ENCODE data around the gene CERT1.

Gene CERT1

DNA sequence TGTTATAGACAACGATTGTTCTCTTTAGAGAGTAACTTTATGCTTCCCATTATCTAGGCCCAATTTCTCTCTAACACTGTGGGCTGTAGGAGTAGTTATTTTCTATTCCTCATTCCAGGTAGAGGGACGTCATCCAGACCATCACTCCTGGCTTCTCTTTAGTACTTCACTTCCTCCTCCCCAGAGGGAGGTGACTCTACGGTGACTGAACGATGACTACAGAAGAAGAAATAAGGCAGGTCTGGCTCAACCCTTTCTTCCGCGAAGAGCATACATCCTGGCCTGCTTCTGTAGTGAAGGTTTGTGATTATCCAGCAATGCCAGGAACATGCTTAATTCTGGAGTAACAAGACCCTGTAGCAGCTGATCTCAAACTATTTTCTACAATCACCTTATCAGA lies 123.6 kb downstream of the CERT1 start:
- FAIRE-seq, result no peak

DNA sequence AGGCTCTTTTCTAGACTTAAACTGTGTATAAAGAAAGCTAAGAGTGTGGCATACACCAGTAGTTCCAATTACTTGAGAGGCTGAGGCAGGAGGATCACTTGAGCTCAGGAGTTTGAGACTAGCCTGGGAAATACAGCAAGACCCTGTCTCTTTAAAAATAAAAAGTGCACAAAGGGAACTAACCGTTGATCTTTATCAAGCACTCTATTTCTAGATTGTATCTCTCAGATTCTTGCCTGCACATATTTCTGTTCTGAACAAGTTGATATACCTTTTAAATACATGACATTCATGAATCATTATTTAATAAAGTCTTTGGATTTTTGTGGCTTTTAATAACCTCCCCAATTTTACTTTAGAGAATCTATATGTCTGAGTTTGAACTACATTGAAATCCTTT lies 127.2 kb downstream of the CERT1 start:
- no peak for FAIRE-seq

DNA sequence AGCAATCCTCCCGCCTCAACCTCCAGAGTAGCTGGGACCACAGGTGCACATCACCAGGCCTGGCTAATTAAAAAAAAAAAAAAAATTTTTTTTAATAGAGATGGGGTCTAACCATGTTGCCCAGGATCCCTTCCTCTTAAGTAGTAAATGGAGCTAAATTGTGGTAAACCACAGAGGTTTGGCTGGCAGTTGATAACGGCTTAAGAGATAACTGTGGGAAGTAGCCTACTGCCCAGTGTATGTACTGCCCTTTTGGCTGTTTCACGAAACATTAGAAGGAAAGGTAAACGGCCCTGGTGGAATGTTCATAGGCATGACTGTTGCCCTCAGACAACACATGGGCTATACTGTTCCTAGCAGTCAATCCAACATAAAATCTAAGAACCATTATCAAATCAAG lies 130.0 kb downstream of the CERT1 start:
- no peak for FAIRE-seq

DNA sequence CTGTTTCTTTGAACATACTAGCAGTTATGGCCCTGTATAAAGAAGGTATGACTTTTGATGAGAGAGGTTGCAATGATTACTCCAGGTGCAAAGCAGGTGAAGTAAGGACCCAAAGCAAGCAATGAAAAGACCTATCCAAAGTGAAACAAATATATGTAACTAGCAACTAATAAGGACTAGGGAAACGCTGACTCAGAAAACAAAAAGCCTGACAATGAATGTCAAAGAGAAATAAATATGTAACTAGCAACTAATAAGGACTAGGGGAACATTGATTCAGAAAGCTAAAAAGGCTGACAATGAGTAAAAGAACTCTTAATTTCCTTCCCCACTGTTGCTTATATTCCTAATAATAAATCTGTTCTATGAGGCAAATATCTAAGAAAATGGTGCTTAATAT lies 131.3 kb downstream of the CERT1 start:
- FAIRE-seq, result no peak

DNA sequence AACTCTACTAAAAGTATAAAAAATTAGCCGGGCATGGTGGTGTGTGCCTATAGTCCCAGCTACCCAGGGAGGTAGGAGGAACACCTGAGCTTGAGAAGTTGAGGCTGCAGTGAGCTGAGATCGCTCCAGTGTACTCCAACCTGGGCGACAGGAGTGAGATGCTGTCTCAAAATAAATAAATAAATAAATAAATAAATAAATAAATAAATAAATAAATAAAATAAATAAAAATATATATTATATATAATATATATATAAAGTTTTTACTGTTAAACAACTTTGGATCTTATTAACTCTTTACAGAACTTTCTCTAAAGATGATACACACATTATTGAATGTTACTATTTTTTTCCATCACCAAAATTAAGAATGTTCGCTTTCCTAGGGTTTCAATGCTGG lies 136.0 kb downstream of the CERT1 start:
- no peak for FAIRE-seq

DNA sequence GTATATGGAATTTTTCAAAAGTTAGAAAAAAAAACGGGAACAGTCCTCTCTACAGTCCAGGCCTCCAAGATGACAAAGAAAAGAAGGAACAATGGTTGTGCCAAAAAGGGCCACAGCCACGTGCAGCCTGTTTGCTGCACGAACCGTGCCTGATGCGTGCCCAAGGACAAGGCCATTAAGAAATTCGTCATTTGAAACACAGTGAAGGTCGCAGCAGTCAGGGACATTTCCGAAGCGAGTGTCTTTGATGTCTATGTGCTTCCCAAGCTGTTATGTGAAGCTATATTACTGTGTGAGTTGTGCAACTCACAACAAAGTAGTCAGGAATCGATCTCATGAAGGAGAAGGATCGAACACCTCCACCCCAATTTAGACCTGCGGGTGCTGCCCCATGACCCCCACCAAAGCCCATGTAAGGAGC lies 137.0 kb downstream of the CERT1 start:
- FAIRE-seq, result no peak

DNA sequence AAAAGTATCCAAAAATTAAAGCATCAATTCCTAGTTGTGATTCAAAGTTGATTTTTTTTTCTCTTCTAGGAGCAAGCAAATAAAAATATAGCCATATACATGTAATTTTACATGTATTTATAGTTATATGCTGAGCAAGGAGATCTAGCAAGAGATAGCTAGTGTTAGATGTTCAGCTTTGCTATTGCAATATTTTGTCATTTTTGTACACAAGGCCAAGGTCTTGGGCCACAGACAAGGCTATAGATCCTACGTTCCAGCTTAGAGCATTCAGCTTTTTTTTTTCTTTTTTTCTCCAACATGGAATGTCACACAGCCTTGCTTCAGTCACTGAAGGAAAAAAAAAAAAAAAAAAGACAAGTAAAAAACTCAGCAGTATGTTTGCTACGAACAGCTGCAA lies 137.6 kb downstream of the CERT1 start:
- FAIRE-seq, result no peak

DNA sequence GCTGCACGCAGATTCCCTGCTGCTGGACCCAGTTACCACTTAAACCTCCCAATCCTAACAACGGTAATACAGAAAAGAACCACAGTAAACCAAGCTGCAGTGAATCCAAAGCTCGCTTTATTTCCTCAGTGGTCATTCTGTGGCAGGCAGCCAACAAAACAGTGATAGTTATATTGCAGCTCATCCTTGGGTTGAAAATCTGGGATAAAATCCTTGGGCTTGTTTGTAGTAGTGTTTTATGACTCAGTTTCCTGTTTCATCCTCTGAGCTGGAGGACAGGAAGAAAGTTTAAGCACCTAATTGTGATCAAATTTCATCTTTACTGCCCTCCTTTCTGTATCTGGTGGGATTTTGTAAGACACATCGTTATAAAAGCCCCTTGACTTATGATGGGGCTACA lies 143.0 kb downstream of the CERT1 start:
- FAIRE-seq, result no peak

DNA sequence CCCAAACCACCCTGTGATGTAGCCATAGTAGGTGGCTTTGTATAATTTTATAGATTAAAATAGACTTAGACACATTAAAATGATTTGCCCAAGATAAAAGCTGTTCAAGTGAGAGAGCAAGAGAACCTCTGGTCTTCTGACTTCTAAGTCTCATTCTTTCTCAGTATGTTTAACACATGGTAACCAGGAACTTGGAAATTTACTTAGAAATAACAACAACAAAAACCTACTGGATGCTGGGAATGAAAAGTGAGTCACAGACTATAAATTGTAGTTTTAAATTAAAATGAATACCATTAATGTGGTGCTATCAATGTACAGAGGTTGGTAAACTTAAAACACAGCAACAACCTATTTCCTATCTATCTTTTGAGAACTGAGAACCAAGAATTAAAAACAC lies 144.0 kb downstream of the CERT1 start:
- no peak for FAIRE-seq

DNA sequence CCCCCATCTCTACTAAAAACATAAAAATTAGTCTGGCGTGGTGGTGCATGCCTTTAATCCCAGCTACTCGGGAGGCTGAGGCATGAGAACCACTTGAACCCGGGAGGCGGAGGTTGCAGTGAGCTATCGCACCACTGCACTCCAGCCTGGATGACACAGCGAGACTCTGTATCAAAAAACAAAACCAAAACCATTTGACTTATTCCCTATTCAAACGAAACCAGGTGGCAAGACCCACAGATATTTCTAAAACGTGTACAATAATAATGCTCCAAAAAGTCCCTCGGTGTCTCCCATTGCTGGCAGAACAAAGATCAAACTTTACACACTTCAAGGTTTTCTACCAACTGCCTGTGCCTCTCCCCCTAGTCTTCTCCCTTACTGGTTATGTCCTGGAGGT lies 144.6 kb downstream of the CERT1 start:
- no peak for FAIRE-seq

DNA sequence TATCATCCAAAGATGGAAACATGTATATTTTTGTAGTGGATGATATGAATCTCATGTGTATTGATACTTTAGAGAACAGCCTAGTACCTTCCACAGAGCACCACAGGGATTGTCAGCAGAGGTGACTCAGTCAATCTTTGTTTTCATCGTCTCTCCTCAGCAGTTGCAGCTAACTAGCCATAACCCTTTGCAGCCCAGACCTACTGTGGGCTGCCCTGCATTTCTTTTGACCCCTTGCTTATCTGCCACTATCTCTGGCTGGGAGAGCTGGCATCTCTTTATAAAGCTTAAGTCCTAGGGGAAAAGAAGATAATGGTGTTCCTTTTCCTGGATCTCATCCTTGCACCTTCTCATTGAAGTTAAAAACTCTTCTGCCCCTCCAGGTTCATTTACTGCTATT lies 145.7 kb downstream of the CERT1 start:
- no peak for FAIRE-seq

DNA sequence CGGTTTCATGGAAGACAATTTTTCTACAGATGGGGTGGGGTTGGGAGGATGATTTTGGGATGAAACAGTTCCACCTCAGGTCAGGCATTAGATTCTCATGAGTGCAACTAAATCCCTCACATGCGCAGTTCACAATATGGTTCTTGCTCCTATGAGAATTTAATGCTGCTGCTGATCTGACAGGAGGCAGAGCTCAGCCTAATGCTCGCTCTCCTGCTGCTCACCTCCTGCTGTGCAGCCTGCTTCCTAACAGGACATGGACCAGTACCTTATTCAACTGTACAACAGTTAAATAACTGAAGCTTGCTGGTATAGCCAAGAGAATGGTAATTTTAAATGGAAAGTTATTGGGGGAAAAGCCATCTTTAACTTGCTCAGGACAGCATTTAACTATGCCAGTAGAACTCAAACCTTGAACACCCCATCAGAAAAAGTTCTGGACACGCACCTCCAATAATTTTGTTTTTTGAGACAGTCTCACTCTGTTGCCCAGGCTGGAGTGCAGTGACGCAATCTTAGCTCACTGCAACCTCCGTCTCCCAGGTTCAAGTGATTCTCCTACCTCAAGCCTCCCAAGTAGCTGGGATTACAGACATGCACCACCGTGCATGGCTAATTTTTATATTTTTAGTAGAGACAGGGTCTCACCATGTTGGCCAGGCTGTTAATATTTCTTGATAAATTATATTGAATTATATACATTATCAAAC lies 146.7 kb downstream of the CERT1 start:
- no peak for FAIRE-seq

DNA sequence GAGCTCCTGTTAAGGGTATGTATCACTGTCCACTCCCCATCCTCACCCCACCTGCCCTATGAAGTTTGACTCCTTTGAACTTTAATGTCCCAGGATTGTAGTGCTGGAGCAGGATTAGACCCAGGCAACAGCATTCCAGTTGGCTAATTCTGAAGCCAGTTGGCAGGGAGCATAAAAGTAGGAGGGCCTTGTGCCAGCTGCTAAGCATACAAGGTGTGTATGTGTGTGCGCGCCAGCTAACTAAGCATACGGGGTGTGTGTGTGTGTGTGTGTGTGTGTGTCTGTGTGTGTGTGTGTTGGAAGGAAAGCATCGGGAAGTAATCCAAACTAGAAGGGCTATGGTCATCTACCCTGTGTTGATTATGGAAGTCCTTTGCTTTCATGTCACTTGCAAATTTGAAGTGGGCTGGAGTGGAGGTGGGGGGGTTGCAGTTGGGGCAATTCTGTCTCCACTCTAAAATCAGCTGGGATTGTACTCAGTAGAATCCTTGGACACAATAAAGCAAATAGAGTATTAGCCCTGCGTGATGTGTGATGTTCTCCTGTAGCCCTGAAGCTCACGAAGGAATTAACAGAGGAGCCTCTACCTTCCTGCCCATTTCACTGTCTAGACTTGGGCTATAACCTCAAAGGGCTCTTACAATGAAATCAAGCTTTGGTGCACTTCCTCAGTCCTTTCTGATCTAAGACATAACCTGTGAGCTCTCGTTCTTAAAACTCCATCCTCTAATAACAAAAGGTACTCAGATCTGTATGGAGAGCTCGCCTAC lies 147.5 kb downstream of the CERT1 start:
- no peak for FAIRE-seq

DNA sequence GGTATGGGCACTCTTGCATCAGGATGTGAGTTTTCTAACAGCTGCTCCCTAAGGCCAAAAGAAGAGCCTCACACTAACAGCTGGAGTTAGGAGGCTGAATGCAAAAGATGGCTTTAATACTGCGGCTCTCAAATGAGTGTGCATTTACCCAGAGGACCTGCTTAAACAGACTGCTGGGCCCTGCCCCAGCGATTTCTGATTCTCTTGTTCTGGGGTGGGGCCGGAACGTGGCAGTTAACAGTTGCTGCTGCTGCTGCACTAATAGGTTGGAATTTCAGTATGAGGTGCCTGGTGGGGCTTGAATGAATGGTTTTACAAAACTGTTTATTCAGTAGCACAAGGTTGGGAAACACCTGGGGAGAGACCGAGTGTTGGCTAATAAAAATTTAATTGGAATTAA lies 148.3 kb downstream of the CERT1 start:
- FAIRE-seq, result no peak

DNA sequence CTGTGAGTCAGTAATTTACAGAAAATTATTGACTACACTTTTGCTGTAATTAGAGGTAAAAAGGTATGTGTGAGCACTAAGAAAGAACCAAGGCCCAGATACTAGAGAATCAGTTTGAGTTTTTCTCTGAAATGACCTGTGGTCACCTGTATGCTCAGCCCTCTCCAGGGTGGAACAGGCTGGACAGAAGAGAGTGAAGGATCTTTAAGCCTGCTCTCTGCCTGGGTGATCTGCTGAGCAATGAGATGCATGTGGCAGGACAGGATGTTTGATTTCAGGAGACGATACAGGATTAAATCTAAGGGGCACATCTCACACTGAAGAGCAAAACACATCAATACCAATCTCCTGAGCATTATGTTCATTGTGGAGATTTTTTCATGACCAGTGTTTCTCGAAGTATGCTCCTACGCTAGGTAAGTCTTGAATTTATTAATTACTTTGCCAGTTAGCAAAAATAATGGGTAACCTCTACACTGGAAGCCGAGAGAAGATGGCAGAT lies 148.9 kb downstream of the CERT1 start:
- no peak for FAIRE-seq

DNA sequence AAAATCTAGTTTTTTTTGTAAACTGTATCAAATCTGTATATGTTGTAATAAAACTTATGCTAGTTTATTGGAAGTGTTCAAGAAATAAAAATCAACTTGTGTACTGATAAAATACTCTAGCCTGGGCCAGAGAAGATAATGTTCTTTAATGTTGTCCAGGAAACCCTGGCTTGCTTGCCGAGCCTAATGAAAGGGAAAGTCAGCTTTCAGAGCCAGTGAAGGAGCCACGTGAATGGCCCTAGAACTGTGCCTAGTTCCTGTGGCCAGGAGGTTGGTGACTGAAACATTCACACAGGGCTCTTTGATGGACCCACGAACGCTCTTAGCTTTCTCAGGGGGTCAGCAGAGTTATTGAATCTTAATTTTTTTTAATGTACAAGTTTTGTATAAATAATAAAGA lies 150.1 kb downstream of the CERT1 start:
- FAIRE-seq, result no peak

DNA sequence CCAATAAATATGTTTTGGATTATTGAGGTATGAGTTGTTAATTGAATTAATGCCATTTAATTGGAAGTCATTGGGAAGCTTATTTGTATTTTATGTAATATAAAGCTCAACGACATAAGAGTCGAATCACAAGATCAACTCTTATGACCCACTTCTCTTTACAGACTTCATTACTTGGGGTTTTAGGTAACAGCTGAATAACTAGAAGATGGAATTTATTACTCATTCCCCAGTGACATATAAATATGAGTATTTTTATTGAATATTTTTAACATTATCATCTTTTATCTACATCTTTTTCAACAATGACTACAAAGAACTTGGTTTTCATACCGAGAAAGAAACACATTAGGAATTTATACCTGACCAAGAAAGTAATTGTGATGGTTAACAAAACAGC lies 153.3 kb downstream of the CERT1 start:
- FAIRE-seq, result no peak

DNA sequence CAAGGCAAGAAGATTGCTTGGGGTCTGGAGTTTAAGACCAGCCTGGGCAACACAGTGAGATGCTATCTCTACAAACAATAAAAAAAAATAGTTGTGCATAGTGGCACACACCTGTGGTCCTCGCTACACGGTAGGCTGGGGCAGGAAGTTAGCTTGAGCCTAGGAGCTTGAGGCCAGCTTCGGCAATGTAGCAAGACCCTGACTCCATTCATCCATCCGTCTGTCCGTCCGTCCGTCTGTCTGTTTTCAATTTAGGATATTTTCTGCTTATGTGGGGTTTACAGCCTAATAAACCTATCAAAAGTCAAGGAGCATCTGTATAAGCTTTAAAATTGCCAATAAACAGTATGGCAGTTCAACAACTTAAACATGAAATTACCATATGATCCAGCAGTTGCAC lies 154.7 kb downstream of the CERT1 start:
- FAIRE-seq, result no peak

DNA sequence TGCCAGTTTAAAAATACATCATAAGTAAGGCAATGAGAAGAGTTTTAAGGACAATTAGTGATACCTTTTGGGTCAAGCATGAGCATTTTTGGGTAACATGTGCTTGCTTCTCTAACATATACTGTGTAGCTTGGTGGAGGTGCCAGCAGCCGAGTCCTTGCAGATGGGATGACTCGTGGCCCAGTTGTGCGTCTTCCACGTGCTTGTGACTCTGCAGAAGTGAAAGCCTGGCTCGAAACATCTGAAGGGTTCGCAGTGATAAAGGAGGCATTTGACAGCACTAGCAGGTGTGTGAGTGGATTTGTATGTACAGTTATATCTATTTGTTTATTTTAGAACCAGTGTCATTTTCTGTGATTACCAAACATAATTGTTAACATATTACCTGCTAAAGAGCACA lies 156.2 kb downstream of the CERT1 start:
- FAIRE-seq, result no peak

DNA sequence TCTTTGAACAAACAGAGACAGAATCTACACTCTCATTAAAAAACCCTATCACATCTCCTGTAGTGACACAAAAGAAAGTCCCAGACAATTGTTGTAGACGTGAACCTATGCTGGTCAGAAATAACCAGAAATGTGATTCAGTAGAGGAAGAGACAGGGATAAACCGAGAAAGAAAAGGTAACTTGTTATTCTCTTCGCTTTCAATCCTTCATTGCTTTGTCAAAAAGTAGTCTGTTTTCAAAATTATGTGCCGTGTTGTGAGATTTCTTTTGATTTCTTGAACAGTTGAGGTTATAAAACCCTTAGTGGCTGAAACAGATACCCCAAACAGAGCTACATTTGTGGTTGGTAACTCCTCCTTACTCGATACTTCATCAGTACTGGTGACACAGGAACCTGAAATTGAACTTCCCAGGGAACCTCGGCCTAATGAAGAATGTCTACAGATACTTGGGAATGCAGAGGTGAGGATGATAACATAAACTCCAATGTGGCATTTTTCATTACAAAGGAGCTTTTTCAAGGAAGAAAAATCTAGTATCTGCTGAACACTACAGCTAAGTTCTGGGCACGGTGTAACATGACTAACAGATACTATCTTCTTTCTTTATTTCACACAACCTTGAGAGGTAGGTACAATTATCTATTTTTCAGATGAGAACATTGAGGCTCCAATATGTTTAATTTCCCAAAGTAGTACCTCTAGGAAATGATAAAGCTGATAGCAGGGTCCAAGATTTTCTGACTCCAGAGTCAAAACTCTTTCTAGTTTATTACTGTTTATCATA lies 160.1 kb downstream of the CERT1 start:
- FAIRE-seq, result no peak

DNA sequence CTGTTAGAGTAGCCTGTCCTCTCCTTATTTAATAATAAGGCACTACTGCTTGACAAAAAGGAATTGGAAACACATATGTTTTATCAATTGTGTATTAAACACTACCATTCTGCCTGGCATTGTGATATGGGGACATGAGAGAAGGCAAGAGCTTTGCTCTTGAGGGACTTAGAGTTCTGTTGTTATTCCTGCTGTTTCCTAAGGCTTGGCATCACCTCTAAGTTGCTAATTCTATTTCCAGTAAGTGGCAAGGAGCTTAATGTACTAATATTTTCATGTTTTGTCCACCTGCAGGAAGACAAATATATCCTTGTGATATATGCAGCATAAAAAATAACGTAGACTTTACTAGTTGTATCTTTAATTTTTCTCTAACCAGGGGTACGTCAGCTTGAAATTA lies 161.8 kb downstream of the CERT1 start:
- no peak for FAIRE-seq

DNA sequence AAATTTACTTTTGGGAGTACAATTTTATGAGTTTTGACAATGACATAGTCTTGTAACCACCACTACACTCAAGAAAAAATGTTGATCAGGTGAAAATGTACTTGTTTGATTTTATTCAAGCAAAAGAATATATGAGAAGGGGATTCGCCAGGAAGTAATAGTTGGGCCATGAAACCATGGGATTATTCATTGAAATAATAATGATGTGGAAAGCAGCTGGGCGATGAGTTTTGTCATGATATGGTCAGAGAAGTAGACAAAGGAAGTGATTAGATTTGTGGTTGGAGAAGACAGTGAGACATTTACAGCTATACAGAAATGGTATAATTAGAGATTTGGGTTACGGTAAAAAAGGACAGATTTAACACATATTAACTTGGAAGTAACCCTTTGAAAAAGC lies 163.2 kb downstream of the CERT1 start:
- no peak for FAIRE-seq

DNA sequence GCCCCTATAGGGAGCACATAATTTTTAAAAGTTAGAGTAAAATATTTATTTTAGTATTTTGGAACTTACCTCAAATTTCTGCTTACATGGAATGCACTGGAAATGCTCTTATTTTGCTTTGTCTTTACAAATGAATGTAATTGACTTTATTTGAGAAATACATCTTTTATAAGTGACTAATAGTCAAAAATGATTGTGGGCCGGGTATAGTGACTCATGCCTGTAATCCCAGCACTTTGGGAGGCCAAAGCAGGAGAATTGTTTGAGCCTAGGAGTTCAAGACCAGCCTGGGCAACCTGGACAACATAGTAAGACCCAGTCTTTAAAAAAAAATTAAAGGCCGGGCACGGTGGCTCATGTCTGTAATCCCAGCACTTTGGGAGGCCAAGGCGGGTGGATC lies 168.6 kb downstream of the CERT1 start:
- FAIRE-seq, result no peak

DNA sequence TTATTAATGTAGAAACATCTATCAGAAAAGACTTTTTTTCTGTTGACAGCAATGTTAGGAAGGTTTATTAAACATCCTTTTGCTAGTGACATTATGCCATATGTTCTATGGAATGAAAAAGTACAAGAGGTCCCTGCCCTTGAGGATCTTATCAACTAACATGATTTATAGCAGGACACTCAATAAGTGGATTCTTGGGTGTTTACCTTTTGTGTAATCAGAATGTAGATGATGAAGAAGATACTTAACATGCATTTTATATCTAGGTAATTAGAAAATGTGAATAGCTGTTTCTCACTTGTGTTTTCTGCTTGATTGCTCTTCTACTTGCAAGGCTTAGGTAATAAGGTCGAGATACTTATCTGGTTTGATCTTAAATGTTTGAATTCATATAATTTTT lies 169.5 kb downstream of the CERT1 start:
- no peak for FAIRE-seq

Data from endometrium (tissue), 2 donors.